ENCODE measurements around the gene ADAMTS10. TPM values are rescaled to one million over a fixed set of nuclear protein-coding genes. Genes with fewer than 3 reads are reported as not detected.

Gene ADAMTS10
- total and polyA plus RNA-seq, 2 of the 13 experiments (the other 11 are each of a cell fraction or from before 2014, with no cell fraction given): 0.49 to 1.7 TPM

GRCh38 chr19:8580710-8581281, 29.7 kb downstream of the ADAMTS10 start (continued):
- TF ChIP-seq PRDM10 (CRISPR knock-in tag; IDR thresholded peaks at IDR 0.05; ENCODE audit: low read depth) (no peak), AGO2 (optimal IDR thresholded peaks at IDR 0.05; ENCODE audit: low read depth, low read length) (no peak), PRDM4 (CRISPR knock-in tag; IDR thresholded peaks at IDR 0.05; ENCODE audit: borderline replicate concordance) (no peak), NFE2L1 (CRISPR knock-in tag; IDR thresholded peaks at IDR 0.05; ENCODE audit: borderline replicate concordance) (no peak), ZFP41 (CRISPR knock-in tag; IDR thresholded peaks at IDR 0.05; ENCODE audit: borderline replicate concordance) (no peak), KIAA2018 (CRISPR knock-in tag; IDR thresholded peaks at IDR 0.05; ENCODE audit: borderline replicate concordance) (no peak)

Data from HepG2 (cell line).